Right renal cortex interstitium (tissue), 3 donors: ENCODE results near the gene PELI1. TPM values are rescaled to one million over a fixed set of nuclear protein-coding genes. Genes with fewer than 3 reads are reported as not detected.
"Not testable (repeated sequence)": the region's sequence is repeated elsewhere in the genome, so short reads cannot be mapped to it uniquely, and the experiment has no call there.

Source experiments
- DNase-seq, 3 donors: peaks; one replicate each; pipeline ENCODE4 v3.0.0-alpha.2; 2013; ENCODE audit warnings: low read depth in 3 of 3, low spot score in 2 of 3
- polyA plus RNA-seq, 3 donors: library from polyadenylated mRNA; unstranded; fragments of 120-200 nt; gene quantifications; one replicate each; pipeline ENCODE4 v1.2.1, GENCODE V29; 2013; ENCODE audit not compliant: insufficient read length in 3 of 3

Gene PELI1
- polyA plus RNA-seq, 3 donors, result 32.3 to 33.3 (median 32.3) TPM

GRCh38 chr2:64093341-64093740 lies 50.9 kb downstream of the PELI1 start:
- DNase-seq, result no peak

- DNase-seq, result no peak
Observed at GRCh38 chr2:64092502-64092901, 51.7 kb downstream of the PELI1 start.

- DNase-seq, result no peak
Observed at GRCh38 chr2:64090264-64090663, 54.0 kb downstream of the PELI1 start.

GRCh38 chr2:64086347-64087082 lies 57.7 kb downstream of the PELI1 start:
- no peak for DNase-seq

GRCh38 chr2:64085936-64086335 lies 58.3 kb downstream of the PELI1 start:
- no peak for DNase-seq

GRCh38 chr2:64081046-64081445 lies 63.2 kb downstream of the PELI1 start:
- DNase-seq, result no peak

GRCh38 chr2:64080179-64080578 lies 64.0 kb downstream of the PELI1 start:
- DNase-seq, result no peak

- DNase-seq, result not testable (repeated sequence)
Observed at GRCh38 chr2:64079688-64080087, 64.5 kb downstream of the PELI1 start.

GRCh38 chr2:64076828-64077227 lies 67.4 kb downstream of the PELI1 start:
- DNase-seq, result not testable (repeated sequence)

GRCh38 chr2:64074616-64075015 lies 69.6 kb downstream of the PELI1 start:
- not testable (repeated sequence) for DNase-seq

GRCh38 chr2:64067326-64067725 lies 76.9 kb downstream of the PELI1 start:
- DNase-seq, result no peak

GRCh38 chr2:64065516-64065915 lies 78.7 kb downstream of the PELI1 start:
- no peak for DNase-seq

GRCh38 chr2:64063924-64064331 lies 80.3 kb downstream of the PELI1 start:
- no peak for DNase-seq

- DNase-seq, result no peak
Observed at GRCh38 chr2:64063454-64063853, 80.8 kb downstream of the PELI1 start.

- no peak for DNase-seq
Observed at GRCh38 chr2:64062840-64063239, 81.4 kb downstream of the PELI1 start.

- DNase-seq, result no peak
Observed at GRCh38 chr2:64059270-64059669, 85.0 kb downstream of the PELI1 start.

GRCh38 chr2:64056021-64056420 lies 88.2 kb downstream of the PELI1 start:
- DNase-seq, result no peak

GRCh38 chr2:64054161-64054915 lies 89.9 kb downstream of the PELI1 start:
- no peak for DNase-seq

GRCh38 chr2:64052463-64053241 lies 91.6 kb downstream of the PELI1 start:
- peak in 1 of 3 donors; percentile 9 for DNase-seq

GRCh38 chr2:64049633-64050220 lies 94.5 kb downstream of the PELI1 start:
- DNase-seq, result peak; percentile 54 to 69 (median 61)

- DNase-seq, result no peak
Observed at GRCh38 chr2:64045938-64046337, 98.3 kb downstream of the PELI1 start.
